Lower leg skin (tissue), 3 donors: ENCODE results near the gene INTS2.

Source experiments
- CTCF ChIP-seq, 3 donors: fragments of 450-650 bp; IDR thresholded peaks; one replicate each; pipeline ENCODE4 v1.5.1; 2016; ENCODE audit warnings: antibody characterized with exemption in 3 of 3, mild to moderate bottlenecking in 3 of 3, moderate library complexity in 2 of 3
- POLR2A ChIP-seq, 2 donors: fragments of 450-650 bp; IDR thresholded peaks; one replicate each; pipeline ENCODE4 v1.6.1; 2016 to 2017; ENCODE audit warnings: antibody characterized with exemption in 2 of 2, mild to moderate bottlenecking in 1 of 2, moderate library complexity in 1 of 2

DNA sequence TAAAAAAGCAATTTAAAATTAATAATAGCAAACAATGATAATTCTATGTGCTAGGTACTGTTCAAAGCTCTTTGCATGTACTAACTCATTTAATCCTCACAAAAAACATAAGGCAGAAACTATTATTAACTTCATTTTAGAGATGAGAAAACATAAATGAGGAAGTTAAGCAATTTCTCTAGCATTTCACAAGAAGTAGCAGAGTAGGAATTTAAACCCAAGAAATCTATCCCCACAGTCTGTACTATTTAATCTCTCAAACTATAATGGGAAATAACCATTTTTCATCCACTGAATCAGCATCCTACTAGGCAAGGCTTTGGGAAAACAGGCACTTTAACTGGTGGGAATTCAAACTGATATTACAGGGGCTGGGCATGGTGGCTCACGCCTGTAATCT lies 42.2 kb upstream of the INTS2 start:
- TF ChIP-seq POLR2A (IDR thresholded peaks at IDR 0.05), result no peak
- no peak for TF ChIP-seq CTCF (IDR thresholded peaks at IDR 0.05)
